H1 (cell line): ENCODE measurements around the gene HMCN2.

Experiments used
- GTF2F1 ChIP-seq: IDR thresholded peaks from 2 replicates; pipeline ENCODE4 v1.6.1; 2012; ENCODE audit warnings: low read depth, low read length, improper control_type of control experiment, borderline replicate concordance
- MAFK ChIP-seq: IDR thresholded peaks from 2 replicates; pipeline ENCODE4 v1.6.1; 2012; ENCODE audit warnings: low read depth, mild to moderate bottlenecking, improper control_type of control experiment, low read length
- POU5F1 ChIP-seq: IDR thresholded peaks from 2 replicates; pipeline ENCODE4 v1.6.1; 2011; ENCODE audit warnings: low read depth, mild to moderate bottlenecking, low read length, moderate library complexity
- SP1 ChIP-seq: IDR thresholded peaks from 2 replicates; pipeline ENCODE4 v1.6.1; 2011; ENCODE audit warnings: low read depth, low read length

DNA sequence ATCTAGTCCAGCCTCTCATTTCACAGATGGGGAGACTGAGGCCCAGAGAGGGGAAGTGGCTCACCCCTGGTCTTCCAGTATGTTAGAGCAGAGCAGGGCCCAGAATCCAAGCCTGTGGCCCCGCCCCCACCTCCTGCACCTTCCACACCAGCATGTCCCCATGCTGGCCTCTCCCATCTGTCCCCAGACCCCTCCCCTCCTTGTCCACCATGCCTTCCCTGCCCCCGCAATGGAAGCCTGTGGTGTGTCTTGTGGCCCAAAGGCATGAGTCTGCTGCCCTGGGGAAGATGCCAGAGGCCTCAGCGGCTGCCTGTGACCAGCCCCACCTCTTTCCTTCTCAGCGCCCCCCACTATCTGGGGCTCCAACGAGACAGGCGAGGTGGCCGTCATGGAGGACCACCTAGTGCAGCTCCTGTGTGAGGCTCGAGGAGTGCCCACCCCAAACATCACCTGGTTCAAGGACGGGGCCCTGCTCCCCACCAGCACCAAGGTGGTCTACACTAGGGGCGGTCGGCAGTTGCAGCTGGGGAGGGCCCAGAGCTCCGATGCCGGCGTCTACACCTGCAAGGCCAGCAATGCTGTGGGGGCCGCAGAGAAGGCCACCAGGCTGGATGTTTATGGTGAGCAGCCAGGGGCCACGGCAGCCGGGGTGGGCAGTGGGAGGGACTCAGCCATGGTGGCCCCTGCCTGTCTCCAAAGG, 87.2 kb downstream of the HMCN2 start:
- TF ChIP-seq POU5F1 (no peak), MAFK (no peak), GTF2F1 (no peak), SP1 (no peak)
